ENCODE results near the gene C19orf18. TPM values are rescaled to one million over a fixed set of nuclear protein-coding genes. Genes with fewer than 3 reads are reported as not detected.
"Not testable (repeated sequence)": the region's sequence is repeated elsewhere in the genome, so short reads cannot be mapped to it uniquely, and the experiment has no call there.

C19orf18 gene
- total RNA-seq, 3 donors from 2014 or later, result 0.44 to 3.3 (median 0.80) TPM

DNA sequence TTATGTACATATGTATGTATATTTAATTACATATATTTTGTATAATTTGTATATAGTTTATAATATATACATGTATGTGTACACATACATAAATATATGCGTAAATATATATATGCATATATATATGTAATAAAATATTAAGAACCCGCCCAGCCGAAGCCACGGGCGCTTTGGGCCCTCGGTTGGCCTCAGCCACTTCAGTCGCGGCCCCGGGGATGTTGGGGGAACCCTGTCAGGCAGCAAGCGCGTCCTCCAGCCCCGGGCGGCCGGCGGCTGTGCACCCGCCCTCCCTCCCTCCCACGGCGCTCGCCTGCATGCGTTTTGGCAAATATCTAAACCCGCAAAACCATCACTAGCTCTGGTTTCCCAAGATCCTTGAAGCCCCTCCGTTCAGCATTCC is 36.2 kb upstream of the C19orf18 start:
- H3K27ac ChIP-seq, result peak overlapping the region in 1 of 2 donors; percentile 88
- no peak for TF ChIP-seq POLR2A (IDR thresholded peaks at IDR 0.05)
- no peak for TF ChIP-seq POLR2AphosphoS5 (IDR thresholded peaks at IDR 0.05)
- TF ChIP-seq, protein P1, sequence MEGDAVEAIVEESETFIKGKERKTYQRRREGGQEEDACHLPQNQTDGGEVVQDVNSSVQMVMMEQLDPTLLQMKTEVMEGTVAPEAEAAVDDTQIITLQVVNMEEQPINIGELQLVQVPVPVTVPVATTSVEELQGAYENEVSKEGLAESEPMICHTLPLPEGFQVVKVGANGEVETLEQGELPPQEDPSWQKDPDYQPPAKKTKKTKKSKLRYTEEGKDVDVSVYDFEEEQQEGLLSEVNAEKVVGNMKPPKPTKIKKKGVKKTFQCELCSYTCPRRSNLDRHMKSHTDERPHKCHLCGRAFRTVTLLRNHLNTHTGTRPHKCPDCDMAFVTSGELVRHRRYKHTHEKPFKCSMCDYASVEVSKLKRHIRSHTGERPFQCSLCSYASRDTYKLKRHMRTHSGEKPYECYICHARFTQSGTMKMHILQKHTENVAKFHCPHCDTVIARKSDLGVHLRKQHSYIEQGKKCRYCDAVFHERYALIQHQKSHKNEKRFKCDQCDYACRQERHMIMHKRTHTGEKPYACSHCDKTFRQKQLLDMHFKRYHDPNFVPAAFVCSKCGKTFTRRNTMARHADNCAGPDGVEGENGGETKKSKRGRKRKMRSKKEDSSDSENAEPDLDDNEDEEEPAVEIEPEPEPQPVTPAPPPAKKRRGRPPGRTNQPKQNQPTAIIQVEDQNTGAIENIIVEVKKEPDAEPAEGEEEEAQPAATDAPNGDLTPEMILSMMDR (IDR thresholded peaks at IDR 0.05), result no peak
- no peak for DNase-seq (ENCODE audit: low spot score in 2 of 2)
- H3K4me3 ChIP-seq, result peak overlapping the region in 1 of 3 donors; percentile 79
- peaks cover 7% of the 10 kb centered on the region for H3K36me3 ChIP-seq
- no peaks in the 10 kb centered on the region for H3K27me3 ChIP-seq
- no peaks in the 10 kb centered on the region for H3K4me1 ChIP-seq
- H3K9me3 ChIP-seq, result peaks cover 42 to 65% of the 10 kb centered on the region in 2 donors
- intact Hi-C loops (cut with DNase I; ENCODE audit: low total_unique reads), result no loop called here

DNA sequence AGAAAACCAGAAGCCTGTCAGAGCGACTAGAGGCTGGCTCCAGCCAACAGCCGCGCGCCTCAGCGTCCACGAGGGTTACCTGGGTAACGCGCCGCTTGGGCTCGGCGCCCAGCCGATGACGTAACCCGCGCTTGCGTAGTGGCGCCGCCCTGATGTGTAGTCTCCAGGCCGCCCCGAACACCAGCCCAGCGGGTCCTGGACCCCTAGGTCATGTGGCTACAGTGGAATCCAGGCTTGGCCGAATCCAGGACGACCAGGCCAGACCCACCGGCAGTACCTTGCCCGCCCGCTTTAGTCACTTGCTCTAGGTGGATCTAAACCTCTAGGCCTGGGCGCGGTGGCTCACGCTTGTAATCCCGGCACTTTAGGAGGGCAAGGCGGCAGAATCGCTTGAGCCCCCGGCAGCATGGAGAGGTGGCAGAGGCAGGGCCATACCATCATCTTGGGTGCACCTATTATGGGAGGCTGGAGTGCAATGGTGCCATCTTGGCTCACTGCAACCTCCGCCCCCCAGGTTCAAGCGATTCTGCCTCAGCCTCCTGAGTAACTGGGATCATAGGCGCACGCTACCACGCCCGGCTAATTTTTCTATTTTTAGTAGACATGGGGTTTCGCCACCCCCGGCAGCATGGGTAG is 35.5 kb upstream of the C19orf18 start:
- intact Hi-C loops (cut with DNase I; ENCODE audit: low total_unique reads), result no loop called here
- Histone ChIP-seq H3K4me3 (peak overlapping the region; percentile 39 to 79 (median 48)), H3K27ac (peak overlapping the region; percentile 88 to 96), H3K27me3 (no peaks in the 10 kb centered on the region), H3K36me3 (peaks cover 7% of the 10 kb centered on the region), H3K9me3 (peaks cover 49 to 71% of the 10 kb centered on the region in 2 donors), H3K4me1 (no peaks in the 10 kb centered on the region)
- DNase-seq (ENCODE audit: low spot score in 2 of 2), result peak; percentile 90 to 93
- TF ChIP-seq POLR2AphosphoS5 (IDR thresholded peaks at IDR 0.05) (peak; percentile 31 to 84 (median 44)), POLR2A (IDR thresholded peaks at IDR 0.05) (peak; percentile 42)
- TF ChIP-seq, protein P1 (IDR thresholded peaks at IDR 0.05), result peak in 1 of 3 donors; percentile 13

DNA sequence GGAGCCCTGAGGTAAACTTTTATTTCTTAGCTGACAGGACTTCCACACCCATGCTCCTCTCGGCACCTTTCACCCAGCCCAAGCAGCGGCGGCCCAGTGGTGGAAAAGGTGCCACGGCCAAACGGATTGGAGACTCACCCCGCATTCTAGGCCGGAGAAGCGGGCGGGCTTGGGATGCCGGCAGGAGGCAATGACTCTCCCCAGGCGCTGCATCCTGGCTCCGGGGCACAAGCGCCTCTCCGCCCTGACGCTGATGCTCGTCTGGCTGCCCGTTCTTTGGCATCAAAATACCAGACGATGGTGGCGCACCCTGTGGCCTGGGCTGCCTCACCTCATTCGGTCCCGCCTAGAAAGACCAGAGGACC is 34.9 kb upstream of the C19orf18 start:
- TF ChIP-seq POLR2AphosphoS5 (IDR thresholded peaks at IDR 0.05) (no peak), POLR2A (IDR thresholded peaks at IDR 0.05) (no peak)
- TF ChIP-seq, protein P1 (IDR thresholded peaks at IDR 0.05), result no peak
- H3K4me3 ChIP-seq, result peak overlapping the region; percentile 39 to 79 (median 48)
- no peak for DNase-seq (ENCODE audit: low spot score in 2 of 2)
- H3K4me1 ChIP-seq, result no peaks in the 10 kb centered on the region
- peak overlapping the region; percentile 88 to 96 for H3K27ac ChIP-seq
- no peaks in the 10 kb centered on the region for H3K27me3 ChIP-seq
- intact Hi-C loops (cut with DNase I; ENCODE audit: low total_unique reads), result no loop called here
- H3K36me3 ChIP-seq, result peaks cover 7% of the 10 kb centered on the region
- peaks cover 54 to 75% of the 10 kb centered on the region in 2 donors for H3K9me3 ChIP-seq

DNA sequence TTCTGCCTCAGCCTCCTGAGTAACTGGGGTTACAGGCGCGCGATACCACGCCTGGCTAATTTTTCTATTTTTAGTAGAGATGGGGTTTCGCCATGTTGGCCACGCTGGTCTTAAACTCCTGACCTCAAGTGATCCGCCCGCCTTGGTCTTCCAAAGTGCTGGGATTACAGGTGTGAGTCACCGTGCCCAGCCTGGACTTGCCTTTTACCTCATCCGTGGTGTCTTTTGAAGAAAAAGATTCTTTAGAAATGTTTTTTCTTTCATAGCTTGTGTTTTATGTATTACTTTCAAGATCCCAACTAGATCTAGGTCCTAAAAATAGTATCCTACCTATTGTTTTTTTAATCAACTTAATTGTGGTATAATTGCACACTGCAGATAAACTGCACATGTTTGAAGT is 34.5 kb upstream of the C19orf18 start:
- intact Hi-C loops (cut with DNase I; ENCODE audit: low total_unique reads); H3K4me3 ChIP-seq; H3K4me1 ChIP-seq; H3K36me3 ChIP-seq; H3K27me3 ChIP-seq: not testable (repeated sequence)
- peak in 1 of 2 donors; percentile 44 for DNase-seq (ENCODE audit: low spot score in 2 of 2)
- Histone ChIP-seq H3K9me3 (peaks cover 58 to 79% of the 10 kb centered on the region in 2 donors), H3K27ac (peak overlapping the region; percentile 88 to 96)

DNA sequence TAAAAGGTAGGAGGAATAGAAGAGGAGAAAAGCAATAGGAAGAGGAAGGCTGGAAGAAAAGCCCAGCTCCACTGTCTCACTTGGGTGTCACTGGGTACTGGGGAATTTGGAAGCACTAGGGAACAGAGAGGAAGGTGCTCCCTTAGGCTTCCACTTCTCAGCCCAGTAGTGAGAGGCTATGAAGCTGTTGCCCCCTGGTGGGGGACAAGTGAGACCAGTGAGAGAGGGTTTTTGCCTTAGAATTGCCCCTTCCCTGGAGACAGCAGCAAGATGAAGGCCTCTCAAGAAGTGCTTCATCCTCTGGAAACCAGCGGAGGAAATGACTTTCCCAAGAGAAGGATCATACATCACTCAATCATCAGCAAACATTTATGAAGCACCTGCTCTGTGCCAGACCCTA is 33.0 kb upstream of the C19orf18 start:
- no peaks in the 10 kb centered on the region for H3K27me3 ChIP-seq
- intact Hi-C loops (cut with DNase I; ENCODE audit: low total_unique reads), result no loop called here
- H3K27ac ChIP-seq, result no peak overlapping the region
- TF ChIP-seq, protein P1 (IDR thresholded peaks at IDR 0.05), result no peak
- TF ChIP-seq POLR2A (IDR thresholded peaks at IDR 0.05) (no peak), POLR2AphosphoS5 (IDR thresholded peaks at IDR 0.05) (no peak)
- DNase-seq (ENCODE audit: low spot score in 2 of 2), result no peak
- H3K4me1 ChIP-seq, result no peaks in the 10 kb centered on the region
- peaks cover 62 to 68% of the 10 kb centered on the region in 2 donors for H3K9me3 ChIP-seq
- no peak overlapping the region for H3K4me3 ChIP-seq
- peaks cover 7% of the 10 kb centered on the region for H3K36me3 ChIP-seq

All from breast epithelium (tissue), 4 donors.